SK-N-MC (cell line): ENCODE results near the gene CTAGE15.
"Not testable (repeated sequence)": the region's sequence is repeated elsewhere in the genome, so short reads cannot be mapped to it uniquely, and the experiment has no call there.

Experiments used
- DNase-seq: peaks from one replicate; pipeline ENCODE4 v3.0.0-alpha.2; 2011; ENCODE audit warnings: low read depth, low spot score
- H3K27ac ChIP-seq: fragments of 200-600 bp; sonication (generic); 2 replicates; pipeline ENCODE4 v1.5.1; 2016; ENCODE audit warnings: mixed run types
- H3K36me3 ChIP-seq: fragments of 200-600 bp; sonication (generic); 2 replicates; pipeline ENCODE4 v1.6.1; 2017; ENCODE audit warnings: antibody characterized with exemption, low read length, mixed read lengths; ENCODE audit not compliant: insufficient read depth
- H3K4me3 ChIP-seq: fragments of 200-600 bp; sonication (generic); 2 replicates; pipeline ENCODE4 v1.5.1; 2016
- H3K9ac ChIP-seq: fragments of 200-600 bp; sonication (generic); 2 replicates; pipeline ENCODE4 v1.8.0; 2017; ENCODE audit warnings: mixed run types, mixed read lengths; ENCODE audit not compliant: insufficient read length
- H3K9me3 ChIP-seq: fragments of 200-600 bp; sonication (generic); 2 replicates; pipeline ENCODE4 v1.6.1; 2017; ENCODE audit warnings: low read depth, mild to moderate bottlenecking, antibody characterized with exemption, low read length, moderate library complexity, mixed read lengths

The CTAGE15 gene

DNA sequence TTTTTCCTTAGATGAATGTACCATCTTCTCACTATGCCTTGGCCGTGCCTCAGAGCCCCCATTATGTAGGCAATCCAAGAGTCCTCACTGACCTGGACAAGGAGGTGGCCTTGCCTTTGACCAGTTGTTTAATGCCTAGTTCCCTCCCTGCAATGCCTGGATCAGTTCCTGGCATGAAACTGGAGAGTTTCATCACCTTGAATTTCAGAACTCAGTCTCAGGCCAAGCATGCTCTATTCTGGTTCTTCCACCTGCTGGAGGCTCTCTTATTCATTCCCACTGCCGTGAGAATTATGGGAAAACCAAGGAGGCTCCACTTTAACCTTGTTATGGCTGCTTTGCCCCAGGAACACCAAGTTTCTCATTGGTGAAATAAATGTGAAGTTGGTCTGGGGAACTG lies 31.9 kb downstream of the CTAGE15 start:
- H3K4me3 ChIP-seq, H3K36me3 ChIP-seq, H3K9me3 ChIP-seq, H3K27ac ChIP-seq, H3K9ac ChIP-seq, DNase-seq: not testable (repeated sequence)

DNA sequence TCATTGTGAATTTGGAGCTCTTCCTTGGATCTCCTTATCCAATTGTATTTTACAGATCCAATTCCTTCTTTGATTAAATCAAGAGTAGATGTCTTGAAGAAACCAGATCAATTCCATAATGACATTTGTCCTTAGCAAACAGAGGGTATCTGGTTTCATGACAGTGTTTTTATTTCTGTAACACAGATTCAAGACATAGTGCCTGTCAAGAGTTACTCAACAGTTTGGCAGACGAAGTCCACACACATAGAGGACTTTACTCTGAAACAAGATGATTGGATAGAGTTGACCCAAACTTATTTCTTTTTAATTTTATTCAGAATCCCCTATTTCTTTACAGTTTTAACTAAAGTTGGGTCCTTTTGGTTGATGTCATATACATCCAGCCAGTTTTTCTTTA lies 34.5 kb downstream of the CTAGE15 start:
- not testable (repeated sequence) for H3K36me3 ChIP-seq, H3K27ac ChIP-seq, H3K9me3 ChIP-seq

DNA sequence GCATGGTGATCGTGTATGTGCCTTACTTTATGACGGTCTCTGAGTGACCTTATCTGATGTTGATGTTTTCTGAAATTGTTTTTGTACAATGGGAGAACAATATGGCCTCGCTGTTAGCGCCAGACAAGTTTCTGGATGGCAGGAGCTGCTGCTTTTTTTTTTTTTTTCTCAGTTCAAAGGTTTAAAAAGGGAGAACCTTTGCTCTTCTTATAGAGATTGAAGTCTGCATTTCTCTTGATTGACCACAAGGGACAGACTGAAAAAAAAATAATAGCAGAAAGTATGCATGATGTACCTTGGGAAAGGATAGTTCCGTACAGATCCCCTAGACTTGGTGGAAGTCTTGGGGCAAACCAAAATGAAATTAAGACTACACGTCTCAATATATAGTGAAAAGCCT lies 43.9 kb downstream of the CTAGE15 start:
- not testable (repeated sequence) for H3K4me3 ChIP-seq, DNase-seq, H3K9me3 ChIP-seq, H3K36me3 ChIP-seq, H3K9ac ChIP-seq, H3K27ac ChIP-seq

More for the DNA sequence above, 34.5 kb downstream of the CTAGE15 start:
- H3K4me3 ChIP-seq, DNase-seq, H3K9ac ChIP-seq: not testable (repeated sequence)

DNA sequence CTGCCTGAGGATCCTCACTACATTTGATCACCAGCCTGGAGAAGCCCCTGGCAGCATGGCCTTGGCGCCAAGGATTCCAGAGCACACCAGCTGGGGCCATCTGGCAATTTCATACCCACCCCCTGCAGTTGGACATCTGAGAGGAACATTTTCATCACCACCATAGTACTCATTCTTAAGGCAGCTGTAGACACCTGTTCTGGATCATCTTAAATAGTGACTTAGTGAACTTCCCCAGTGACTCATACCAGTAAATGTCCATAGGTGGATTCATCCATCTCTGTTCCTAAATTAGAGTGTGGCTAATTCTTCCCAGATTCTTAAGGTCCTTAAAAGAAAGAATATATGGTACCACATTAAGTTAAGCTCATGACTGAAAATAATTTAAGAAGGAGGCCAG lies 45.6 kb downstream of the CTAGE15 start:
- H3K4me3 ChIP-seq, H3K27ac ChIP-seq, H3K36me3 ChIP-seq, H3K9me3 ChIP-seq, DNase-seq, H3K9ac ChIP-seq: not testable (repeated sequence)

DNA sequence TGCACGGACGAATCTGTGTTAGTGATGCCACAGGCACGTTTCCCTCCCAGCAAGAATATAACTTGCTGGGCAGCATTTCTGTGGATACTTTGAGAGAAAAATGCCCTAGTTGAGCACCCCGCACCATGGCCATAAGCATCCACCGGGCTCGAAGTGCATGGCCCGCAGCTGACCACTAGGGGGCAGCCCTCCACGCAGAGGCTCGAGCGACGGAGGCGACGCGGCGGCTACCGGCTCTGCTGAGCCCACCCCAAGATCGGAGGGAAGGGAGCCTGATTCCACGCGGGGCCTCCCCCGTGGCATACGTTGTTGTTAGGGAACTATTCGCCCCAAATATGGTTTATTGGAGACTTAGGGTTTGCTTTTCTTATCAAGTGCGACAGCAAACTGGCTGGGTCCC lies 48.5 kb downstream of the CTAGE15 start:
- not testable (repeated sequence) for H3K36me3 ChIP-seq, H3K27ac ChIP-seq, H3K9me3 ChIP-seq, DNase-seq, H3K4me3 ChIP-seq, H3K9ac ChIP-seq

DNA sequence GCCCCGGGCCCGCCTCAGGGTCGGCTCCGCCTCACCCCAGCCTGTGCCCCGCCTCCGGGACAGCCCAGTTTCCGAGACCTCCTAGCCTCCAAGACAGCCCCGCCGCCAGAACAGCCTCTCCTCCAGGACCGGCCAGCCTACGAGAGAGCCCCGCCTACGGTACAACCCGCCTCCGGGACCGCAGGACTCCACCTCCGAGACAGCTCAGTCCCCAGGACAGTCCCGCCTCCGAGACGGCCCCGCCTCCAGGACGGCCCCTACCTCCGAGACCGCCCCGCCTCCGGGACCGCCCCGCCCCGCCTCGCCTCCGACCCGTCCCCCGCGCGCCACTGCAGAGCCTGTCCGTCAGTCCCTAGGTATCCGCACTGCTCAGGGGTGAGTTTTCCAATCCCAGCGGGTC lies 49.0 kb downstream of the CTAGE15 start, which contains the start of gene TCAF2:
Gene TCAF2, plus strand, starts transcription at position 329 of the 400 bp plus-strand sequence.
- DNase-seq, H3K4me3 ChIP-seq, H3K9ac ChIP-seq, H3K9me3 ChIP-seq, H3K36me3 ChIP-seq, H3K27ac ChIP-seq: not testable (repeated sequence)

DNA sequence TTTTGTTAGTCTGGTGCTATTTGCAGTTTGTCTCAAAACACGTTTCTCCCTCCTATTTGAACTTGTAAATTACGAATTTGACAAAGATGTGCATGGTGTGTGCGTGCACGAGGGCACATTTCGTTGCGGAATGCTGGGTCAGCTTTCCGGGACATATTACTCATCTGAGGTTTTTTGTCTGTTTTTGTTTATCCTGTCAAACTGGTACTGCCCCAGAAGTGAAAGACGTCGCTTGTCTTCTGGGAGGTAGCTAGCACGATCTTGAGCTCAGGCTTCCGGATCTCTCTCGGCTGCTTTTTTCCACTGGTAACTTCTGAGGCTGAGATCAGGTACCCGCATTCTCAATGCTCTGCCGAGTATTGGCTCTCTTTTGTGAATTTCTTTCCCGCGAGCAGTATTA lies 49.6 kb downstream of the CTAGE15 start:
- H3K36me3 ChIP-seq, H3K4me3 ChIP-seq, DNase-seq, H3K9me3 ChIP-seq, H3K9ac ChIP-seq, H3K27ac ChIP-seq: not testable (repeated sequence)

DNA sequence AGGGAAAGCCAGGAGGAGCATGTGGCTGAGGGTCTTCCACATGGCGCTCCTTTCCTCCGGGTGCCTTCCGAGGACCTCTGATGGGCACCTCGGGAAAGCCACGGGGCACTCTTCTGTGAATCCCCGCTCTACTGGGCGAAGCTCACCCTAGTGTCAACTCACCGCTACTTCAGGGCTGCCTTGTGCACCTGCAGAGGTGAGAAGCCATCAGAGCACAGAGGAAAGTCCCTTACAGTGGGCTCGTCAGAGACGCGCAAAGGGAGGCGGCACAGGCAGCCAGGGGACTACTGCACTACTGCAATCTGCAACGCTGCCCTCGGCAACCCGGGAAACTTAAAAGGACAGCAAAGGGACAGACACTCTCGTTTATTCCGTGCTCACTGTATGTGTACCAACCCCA lies 50.5 kb downstream of the CTAGE15 start:
- H3K4me3 ChIP-seq, H3K27ac ChIP-seq, H3K9ac ChIP-seq, DNase-seq, H3K36me3 ChIP-seq, H3K9me3 ChIP-seq: not testable (repeated sequence)
